Endothelial cell (in vitro differentiated cells): ENCODE measurements around the gene AIMP2. TPM values are rescaled to one million over a fixed set of nuclear protein-coding genes. Genes with fewer than 3 reads are reported as not detected.
"Not testable (repeated sequence)": the region's sequence is repeated elsewhere in the genome, so short reads cannot be mapped to it uniquely, and the experiment has no call there.

Experiments used
- DNase-seq: peaks from one replicate; pipeline ENCODE4 v3.0.0; 2021; ENCODE audit warnings: low spot score
- H3K27ac Mint-ChIP-seq: one replicate; pipeline ENCODE4 v1.8.0; 2021; ENCODE audit warnings: mixed read lengths, inconsistent platforms; ENCODE audit not compliant: unreplicated experiment
- H3K27me3 Mint-ChIP-seq: one replicate; pipeline ENCODE4 v1.8.0; 2021; ENCODE audit warnings: mild to moderate bottlenecking, moderate library complexity, mixed read lengths, inconsistent platforms; ENCODE audit not compliant: unreplicated experiment
- H3K36me3 Mint-ChIP-seq: one replicate; pipeline ENCODE4 v1.8.0; 2021; ENCODE audit warnings: mild to moderate bottlenecking, low read depth, mixed read lengths, inconsistent platforms; ENCODE audit not compliant: unreplicated experiment
- H3K4me1 Mint-ChIP-seq: one replicate; pipeline ENCODE4 v1.8.0; 2021; ENCODE audit warnings: mild to moderate bottlenecking, mixed read lengths, inconsistent platforms; ENCODE audit not compliant: unreplicated experiment
- H3K4me3 Mint-ChIP-seq: one replicate; pipeline ENCODE4 v1.8.0; 2021; ENCODE audit warnings: mild to moderate bottlenecking, mixed read lengths, inconsistent platforms; ENCODE audit not compliant: unreplicated experiment
- H3K9me3 Mint-ChIP-seq: one replicate; pipeline ENCODE4 v1.8.0; 2021; ENCODE audit warnings: mixed read lengths, inconsistent platforms; ENCODE audit not compliant: unreplicated experiment
- total RNA-seq: library from RNA; stranded (reverse); fragmentation: NEBNext Ultra II Directional; extraction: Animal tissue kit (Norgen Biotek cat#: 25700); gene quantifications from one replicate; pipeline ENCODE4 v1.2.1, GENCODE V29; 2021; ENCODE audit not compliant: unreplicated experiment
- TF ChIP-seq, protein P1 (sequence below): fragments of 200-600 bp; sonication (generic); IDR thresholded peaks from one replicate; pipeline ENCODE4 v1.5.0; 2021; ENCODE audit warnings: antibody characterized with exemption; ENCODE audit not compliant: unreplicated experiment

The AIMP2 gene
- total RNA-seq, 1 donor from 2014 or later, result 25.3 TPM

DNA sequence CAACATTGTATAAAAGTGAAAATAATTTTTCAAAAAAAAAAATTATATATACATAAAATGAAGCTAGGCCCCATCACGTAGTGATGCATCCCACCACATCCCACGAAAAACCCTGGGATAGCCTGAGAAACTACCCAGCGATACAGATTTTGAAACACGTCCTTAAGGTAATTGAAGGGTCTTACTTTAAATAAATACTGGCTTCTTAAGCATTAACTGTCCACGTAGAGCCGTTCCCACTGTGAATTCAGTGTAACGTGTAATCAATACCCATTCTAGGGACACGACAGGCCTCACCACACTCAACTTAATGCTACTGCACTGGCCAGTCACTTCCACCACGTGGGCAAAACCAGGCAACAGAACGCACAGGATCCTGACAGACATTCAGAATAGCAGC, 26.1 kb downstream of the AIMP2 start:
- TF ChIP-seq, protein P1, sequence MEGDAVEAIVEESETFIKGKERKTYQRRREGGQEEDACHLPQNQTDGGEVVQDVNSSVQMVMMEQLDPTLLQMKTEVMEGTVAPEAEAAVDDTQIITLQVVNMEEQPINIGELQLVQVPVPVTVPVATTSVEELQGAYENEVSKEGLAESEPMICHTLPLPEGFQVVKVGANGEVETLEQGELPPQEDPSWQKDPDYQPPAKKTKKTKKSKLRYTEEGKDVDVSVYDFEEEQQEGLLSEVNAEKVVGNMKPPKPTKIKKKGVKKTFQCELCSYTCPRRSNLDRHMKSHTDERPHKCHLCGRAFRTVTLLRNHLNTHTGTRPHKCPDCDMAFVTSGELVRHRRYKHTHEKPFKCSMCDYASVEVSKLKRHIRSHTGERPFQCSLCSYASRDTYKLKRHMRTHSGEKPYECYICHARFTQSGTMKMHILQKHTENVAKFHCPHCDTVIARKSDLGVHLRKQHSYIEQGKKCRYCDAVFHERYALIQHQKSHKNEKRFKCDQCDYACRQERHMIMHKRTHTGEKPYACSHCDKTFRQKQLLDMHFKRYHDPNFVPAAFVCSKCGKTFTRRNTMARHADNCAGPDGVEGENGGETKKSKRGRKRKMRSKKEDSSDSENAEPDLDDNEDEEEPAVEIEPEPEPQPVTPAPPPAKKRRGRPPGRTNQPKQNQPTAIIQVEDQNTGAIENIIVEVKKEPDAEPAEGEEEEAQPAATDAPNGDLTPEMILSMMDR, result no peak
- DNase-seq, result no peak
- no peaks in the 10 kb centered on the region for H3K4me1 Mint-ChIP-seq
- peaks cover 31% of the 10 kb centered on the region for H3K36me3 Mint-ChIP-seq
- no peak overlapping the region for H3K4me3 Mint-ChIP-seq
- no peaks in the 10 kb centered on the region for H3K27me3 Mint-ChIP-seq
- no peaks in the 10 kb centered on the region for H3K9me3 Mint-ChIP-seq
- H3K27ac Mint-ChIP-seq, result no peak overlapping the region

DNA sequence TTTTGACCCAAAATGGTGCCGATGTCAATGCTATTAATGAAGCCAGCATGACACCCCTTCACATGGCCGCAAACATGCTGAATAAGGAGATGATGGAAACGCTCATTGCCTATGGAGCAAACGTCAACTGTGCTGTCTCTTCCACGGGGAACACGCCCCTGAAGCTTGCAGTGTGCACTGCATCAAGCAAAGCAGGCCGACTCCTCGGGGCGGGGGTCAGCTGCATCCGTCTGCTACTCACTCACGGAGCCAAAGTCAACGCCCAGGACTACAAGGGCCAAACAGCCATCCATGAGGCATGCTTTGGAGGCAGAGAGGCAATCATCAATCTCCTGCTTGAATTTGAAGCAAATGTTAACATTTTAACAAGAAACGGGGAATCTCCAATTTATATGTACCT, 26.6 kb downstream of the AIMP2 start:
- no peak for DNase-seq
- peaks cover 35% of the 10 kb centered on the region for H3K36me3 Mint-ChIP-seq
- H3K27ac Mint-ChIP-seq, result no peak overlapping the region
- no peaks in the 10 kb centered on the region for H3K4me1 Mint-ChIP-seq
- H3K4me3 Mint-ChIP-seq, result peak overlapping the region; percentile 31
- no peaks in the 10 kb centered on the region for H3K9me3 Mint-ChIP-seq
- no peaks in the 10 kb centered on the region for H3K27me3 Mint-ChIP-seq
- TF ChIP-seq, protein P1, result no peak

DNA sequence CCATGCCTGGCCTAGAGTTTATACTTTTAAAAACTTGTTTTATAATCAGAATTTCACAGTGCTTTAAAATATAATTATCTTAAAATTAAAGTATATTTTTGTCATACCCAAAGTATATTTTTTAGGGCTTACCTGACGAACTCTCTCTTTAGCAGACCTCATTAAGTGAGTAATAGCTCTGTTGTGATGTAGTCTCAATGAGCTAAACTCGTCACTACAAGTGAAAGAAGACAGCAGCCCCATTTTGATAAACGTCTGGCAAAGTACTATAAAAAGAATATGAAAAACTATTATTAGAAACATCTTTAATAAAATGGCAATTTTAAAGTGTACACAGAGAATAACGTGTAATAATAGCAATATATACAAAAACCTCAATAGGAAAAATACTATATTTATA, 40.7 kb downstream of the AIMP2 start:
- peaks cover 17% of the 10 kb centered on the region for H3K36me3 Mint-ChIP-seq
- H3K27me3 Mint-ChIP-seq, result no peaks in the 10 kb centered on the region

DNA sequence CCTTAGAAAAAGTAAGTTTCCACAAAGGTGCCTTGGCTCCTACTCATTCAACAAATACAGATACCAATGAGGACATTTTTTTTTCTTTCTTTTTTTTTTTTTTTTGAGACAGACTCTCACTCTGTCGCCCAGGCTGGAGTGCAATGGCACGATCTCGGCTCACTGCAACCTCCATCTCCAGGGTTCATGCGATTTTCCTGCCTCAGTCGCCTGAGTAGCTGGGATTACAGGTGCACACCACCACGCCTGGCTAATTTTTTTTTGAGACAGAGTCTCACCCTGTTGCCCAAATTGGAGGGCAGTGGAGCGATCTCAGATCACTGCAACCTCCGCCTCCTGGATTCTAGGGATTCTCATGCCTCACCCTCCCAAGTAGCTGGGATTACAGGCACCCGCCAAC, 42.1 kb downstream of the AIMP2 start:
- not testable (repeated sequence) for H3K4me3 Mint-ChIP-seq, H3K9me3 Mint-ChIP-seq, H3K27me3 Mint-ChIP-seq, DNase-seq, H3K27ac Mint-ChIP-seq, H3K4me1 Mint-ChIP-seq
- H3K36me3 Mint-ChIP-seq, result peaks cover 16% of the 10 kb centered on the region

More for the DNA sequence above, 40.7 kb downstream of the AIMP2 start:
- Mint-ChIP-seq H3K4me3 (no peak overlapping the region), H3K9me3 (no peaks in the 10 kb centered on the region), H3K27ac (no peak overlapping the region), H3K4me1 (peaks cover 2% of the 10 kb centered on the region)
- TF ChIP-seq, protein P1, result no peak
- no peak for DNase-seq

DNA sequence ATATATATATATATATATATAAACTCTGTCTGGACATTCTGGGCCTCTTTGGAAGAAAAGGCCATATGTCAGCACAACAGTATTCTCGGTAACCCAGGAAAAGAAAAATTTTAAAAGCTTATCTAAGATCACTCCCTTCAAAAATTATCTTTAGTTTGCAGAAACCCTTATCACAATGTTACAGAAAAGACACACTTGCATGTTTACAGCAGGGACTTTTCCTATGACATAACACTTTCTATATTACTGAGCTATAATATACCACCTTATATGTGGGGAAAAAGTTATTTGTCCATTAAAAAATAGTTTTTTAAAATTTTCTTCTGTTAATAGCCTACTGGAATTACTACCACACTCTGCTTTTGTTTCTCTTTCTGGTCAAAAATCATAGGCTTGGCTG, 47.5 kb downstream of the AIMP2 start:
- Mint-ChIP-seq H3K4me3 (no peak overlapping the region), H3K27me3 (no peaks in the 10 kb centered on the region)
- TF ChIP-seq, protein P1, result no peak

More for the DNA sequence above, 47.5 kb downstream of the AIMP2 start:
- Mint-ChIP-seq H3K36me3 (peaks cover 6% of the 10 kb centered on the region), H3K27ac (no peak overlapping the region), H3K4me1 (peaks cover 12% of the 10 kb centered on the region), H3K9me3 (no peaks in the 10 kb centered on the region)
- no peak for DNase-seq
